Jurkat, Clone E6-1 (cell line): ENCODE data around the gene SYT2.
"Not testable (repeated sequence)": the region's sequence is repeated elsewhere in the genome, so short reads cannot be mapped to it uniquely, and the experiment has no call there.

Experiments used
- DNase-seq: peaks from one replicate; pipeline ENCODE4 v3.0.0-alpha.2; 2011; ENCODE audit warnings: low read depth, low spot score
- H3K4me3 ChIP-seq: 2 replicates; pipeline ENCODE4 v1.5.1; 2011; ENCODE audit warnings: mild to moderate bottlenecking, low read length, control low read depth, moderate library complexity

SYT2 gene

DNA sequence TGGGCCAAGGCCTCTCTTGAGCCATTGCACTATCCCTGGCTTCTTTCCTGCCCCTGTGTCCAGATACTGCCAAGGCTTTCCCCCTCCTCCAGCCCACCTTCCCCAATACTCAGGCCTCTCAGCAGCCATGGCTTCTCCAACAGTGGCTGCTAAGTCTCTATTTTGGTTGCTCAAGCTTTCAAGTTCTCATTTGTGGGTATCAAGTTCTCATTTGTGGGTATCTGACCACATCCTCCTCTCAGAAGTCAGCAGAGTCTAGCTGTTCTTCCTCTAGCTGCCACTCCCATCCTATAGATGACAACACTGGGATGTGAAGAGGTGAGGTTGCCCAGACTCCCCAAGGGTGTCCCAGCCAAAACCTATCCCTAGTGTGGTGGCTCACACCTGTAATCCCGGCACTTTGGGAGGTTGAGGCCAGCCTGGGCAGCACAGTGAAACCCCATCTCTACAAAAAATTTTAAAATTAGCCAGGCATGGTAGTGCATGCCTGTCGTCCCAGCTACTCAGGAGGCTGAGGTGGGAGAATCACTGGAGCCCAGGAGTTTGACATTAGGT lies 80.9 kb downstream of the SYT2 start:
- not testable (repeated sequence) for H3K4me3 ChIP-seq
- peak; percentile 63 for DNase-seq

DNA sequence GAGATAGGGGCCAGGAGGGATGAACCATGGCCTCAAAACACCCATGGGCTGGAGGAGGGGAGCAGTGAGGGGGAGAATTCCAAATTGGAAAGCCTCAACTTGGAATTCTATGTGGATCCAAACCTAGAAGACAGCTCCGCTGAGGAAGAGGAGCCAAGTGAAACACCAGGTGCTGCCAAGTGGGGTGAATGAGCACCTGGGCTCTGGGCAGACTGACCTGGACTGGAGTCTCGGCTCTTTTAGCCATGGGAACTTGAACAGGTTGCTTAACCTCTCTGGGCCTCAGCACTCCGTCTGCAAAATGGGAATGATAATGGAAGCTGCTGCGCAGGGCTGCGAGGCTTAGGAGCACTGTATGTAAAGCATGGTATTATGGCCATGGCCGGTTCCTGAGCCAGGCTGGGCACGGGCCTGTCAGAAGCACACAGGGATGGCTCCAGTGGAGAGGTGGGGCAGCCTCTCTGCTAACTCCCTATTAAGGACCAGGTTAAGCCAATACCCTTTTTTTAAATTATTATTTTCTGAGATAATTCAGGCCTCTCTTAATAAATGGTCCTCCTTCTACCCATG lies 81.5 kb downstream of the SYT2 start:
- no peak overlapping the region for H3K4me3 ChIP-seq
- no peak for DNase-seq

- no peak overlapping the region for H3K4me3 ChIP-seq
- no peak for DNase-seq
Observed at GRCh38 chr1:202627841-202628565, 82.3 kb downstream of the SYT2 start.

GRCh38 chr1:202627036-202627435 lies 83.2 kb downstream of the SYT2 start:
- not testable (repeated sequence) for H3K4me3 ChIP-seq, DNase-seq

DNA sequence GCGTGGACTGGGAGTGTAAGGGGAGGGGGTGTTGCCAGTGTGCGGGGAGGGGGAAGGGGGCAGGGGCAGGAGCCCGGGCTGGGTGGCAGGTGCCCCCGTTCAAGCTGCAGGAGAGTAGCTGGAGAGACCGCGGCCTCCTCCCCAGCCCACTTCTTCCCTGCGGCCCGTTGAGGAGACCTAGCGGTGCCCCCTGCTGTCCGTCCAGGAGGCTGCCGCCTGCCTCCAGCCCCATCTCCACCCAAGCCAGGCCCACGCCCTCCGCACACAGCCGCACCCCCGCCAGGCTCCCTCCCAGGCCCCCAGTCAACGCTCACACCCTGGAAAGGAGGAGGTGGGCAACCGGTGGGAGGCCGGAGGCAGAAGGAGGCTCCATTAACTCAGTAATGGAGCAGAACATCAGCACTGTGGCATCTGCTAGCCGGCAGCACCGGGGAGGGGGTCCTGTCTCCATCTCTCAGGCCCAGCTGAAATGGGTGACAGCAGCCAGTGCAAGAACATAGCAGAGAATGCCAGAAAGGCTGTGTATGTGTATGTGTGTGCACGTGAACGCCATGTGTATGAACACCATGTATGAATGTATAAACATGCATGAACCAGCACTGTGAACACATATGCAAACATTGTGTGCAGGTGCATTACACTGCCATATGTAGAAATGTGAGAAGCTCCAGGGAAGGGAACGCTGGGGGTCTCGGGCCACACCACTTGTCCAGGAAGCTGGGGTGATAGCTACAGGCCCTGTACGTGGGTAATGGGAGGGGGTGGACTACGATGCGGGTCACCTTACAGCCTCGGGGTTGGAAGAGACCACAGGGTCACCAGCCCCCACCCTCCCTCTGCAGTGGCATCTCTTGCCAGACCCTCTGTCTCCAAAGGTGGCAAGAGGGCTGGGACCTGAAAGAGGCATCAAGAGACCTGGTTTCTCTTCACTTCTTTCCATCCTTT lies 84.6 kb downstream of the SYT2 start:
- DNase-seq, result peak; percentile 21
- no peak overlapping the region for H3K4me3 ChIP-seq

DNA sequence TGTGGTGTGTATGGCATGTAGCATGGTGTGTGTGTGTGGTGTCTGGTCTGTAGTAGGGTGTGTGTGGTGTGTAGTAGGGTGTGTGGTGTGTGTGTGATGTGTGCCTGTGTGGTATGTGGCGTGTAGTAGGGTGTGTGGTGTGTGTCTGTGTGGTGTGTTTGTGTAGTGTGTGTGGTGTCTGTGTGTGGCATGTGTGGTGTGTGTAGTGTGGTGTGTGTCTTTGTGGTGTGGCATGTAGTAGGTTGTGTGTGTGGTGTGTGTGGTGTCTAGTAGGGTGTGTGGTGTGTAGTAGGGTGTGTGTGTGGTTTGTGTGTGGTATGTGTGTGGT lies 85.5 kb downstream of the SYT2 start:
- H3K4me3 ChIP-seq, result no peak overlapping the region
- peak; percentile 18 for DNase-seq

GRCh38 chr1:202624088-202624780 lies 86.0 kb downstream of the SYT2 start:
- no peak for DNase-seq
- no peak overlapping the region for H3K4me3 ChIP-seq

GRCh38 chr1:202623476-202623875 lies 86.8 kb downstream of the SYT2 start:
- not testable (repeated sequence) for H3K4me3 ChIP-seq, DNase-seq

GRCh38 chr1:202623075-202623474 lies 87.2 kb downstream of the SYT2 start:
- no peak overlapping the region for H3K4me3 ChIP-seq
- DNase-seq, result no peak

- no peak for DNase-seq
- no peak overlapping the region for H3K4me3 ChIP-seq
Observed at GRCh38 chr1:202622388-202622787, 87.9 kb downstream of the SYT2 start.

DNA sequence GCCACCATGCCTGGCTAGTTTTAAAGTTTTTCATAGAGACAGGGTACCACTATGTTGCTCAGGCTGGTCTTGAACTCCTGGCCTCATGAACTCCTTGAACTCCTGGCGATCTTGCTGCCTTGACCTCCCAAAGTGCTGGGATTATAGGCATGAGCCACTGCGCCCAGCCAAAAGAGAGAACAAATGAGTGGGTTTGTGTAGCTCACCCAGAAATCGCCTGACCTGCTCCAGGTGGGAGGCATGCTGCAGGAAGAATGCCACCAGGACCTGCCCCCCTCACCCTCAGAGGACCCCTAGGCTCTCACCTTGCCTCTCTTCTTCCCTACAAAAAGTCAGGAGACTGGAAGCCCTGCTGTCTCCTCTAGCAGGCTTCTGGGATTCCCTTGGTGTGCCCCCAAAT lies 88.8 kb downstream of the SYT2 start:
- no peak for DNase-seq

GRCh38 chr1:202620036-202620435 lies 90.2 kb downstream of the SYT2 start:
- not testable (repeated sequence) for DNase-seq, H3K4me3 ChIP-seq

More for the DNA sequence above, 88.8 kb downstream of the SYT2 start:
- H3K4me3 ChIP-seq, result no peak overlapping the region

GRCh38 chr1:202619505-202619904 lies 90.7 kb downstream of the SYT2 start:
- no peak overlapping the region for H3K4me3 ChIP-seq
- DNase-seq, result no peak

DNA sequence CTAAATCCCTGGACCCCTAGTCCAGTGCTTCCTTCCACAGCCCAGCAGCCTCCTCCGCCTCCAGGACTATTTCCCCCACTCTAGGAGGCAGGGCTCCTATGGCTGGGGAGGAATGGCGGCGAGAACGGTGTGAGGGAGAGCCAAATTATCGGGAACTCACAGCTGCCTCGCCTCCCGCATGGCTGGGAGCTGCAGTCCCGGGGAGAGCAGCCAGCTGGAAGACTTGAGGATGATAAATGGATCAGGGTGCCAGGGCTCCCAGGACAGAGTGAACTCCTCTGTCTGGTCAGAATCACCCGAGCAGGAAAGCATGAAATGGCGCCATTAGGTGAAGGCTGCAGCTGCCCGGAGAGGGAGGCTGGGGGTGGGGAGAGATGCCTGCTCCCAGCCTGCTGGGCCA lies 91.2 kb downstream of the SYT2 start:
- DNase-seq, result not testable (repeated sequence)

DNA sequence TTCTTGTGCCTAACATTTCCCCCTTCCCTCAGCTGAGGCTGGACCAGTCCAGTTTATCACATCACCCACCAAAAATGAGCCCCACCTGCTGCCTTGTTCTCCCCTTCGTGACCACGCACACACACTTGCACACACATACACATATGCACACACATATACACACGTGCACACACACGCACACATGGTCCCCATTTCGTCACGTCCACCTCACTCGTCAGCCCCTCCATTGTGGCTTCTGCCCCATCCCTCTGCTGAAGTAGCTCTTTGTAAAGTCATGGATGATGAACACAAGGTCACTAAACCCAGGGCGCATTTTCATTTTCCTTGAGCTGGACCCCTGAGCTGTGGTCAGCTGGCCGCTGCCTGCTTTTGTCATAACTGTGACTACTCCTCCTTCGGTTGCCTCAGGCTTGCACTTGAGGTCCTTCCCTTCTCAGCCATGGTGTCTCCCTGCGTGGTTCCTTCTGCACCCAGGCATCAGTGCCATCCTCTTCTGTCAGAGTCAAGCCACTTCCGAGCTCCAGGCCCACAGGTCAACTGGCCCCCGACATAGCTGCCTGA lies 93.8 kb downstream of the SYT2 start:
- no peak overlapping the region for H3K4me3 ChIP-seq
- no peak for DNase-seq

More for the DNA sequence above, 91.2 kb downstream of the SYT2 start:
- not testable (repeated sequence) for H3K4me3 ChIP-seq

GRCh38 chr1:202615501-202616354 lies 94.5 kb downstream of the SYT2 start:
- no peak overlapping the region for H3K4me3 ChIP-seq
- no peak for DNase-seq

DNA sequence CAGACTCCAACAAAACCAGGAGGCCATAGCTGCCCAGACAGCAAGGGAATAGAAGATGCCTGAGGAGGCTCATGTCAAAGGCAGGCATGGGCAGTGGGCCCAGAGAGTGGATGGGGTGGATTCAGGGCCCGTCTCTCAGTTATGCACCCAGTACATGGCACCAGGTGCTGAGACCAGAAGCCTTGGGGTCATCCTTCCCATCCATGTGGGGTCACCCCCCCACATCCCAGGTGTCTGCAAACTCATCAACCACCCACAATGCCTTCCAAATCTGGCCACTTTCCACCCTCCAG lies 95.1 kb downstream of the SYT2 start:
- H3K4me3 ChIP-seq, DNase-seq: not testable (repeated sequence)
